Left forelimb (tissue), 1 donor: ENCODE measurements around the gene XIRP2.
"Not testable (repeated sequence)": the region's sequence is repeated elsewhere in the genome, so short reads cannot be mapped to it uniquely, and the experiment has no call there.

Experiments used
- DNase-seq: peaks from one replicate; pipeline ENCODE4 v3.0.0-alpha.2; 2018; ENCODE audit warnings: low spot score

XIRP2 gene

DNA sequence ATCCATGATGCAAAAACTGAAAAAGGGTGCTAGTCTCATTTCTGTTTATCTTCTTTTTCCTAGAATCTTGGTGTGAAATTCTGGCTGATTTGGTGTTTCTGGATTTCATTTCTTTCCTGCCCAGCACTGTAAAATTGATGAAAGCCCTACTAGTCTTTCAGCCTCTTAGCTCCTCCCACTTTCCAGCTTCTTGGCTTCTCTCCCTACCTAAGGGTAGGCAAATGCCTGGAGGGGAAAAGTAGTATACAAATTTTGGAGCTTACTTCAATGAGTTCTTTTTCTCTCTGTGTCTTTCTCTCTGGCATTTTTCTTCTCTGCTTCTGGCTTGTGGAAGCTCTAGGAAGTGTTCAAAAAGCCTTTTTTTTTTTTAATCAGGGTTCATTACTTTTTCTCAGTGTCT lies 160.5 kb downstream of the XIRP2 start:
- no peak for DNase-seq

DNA sequence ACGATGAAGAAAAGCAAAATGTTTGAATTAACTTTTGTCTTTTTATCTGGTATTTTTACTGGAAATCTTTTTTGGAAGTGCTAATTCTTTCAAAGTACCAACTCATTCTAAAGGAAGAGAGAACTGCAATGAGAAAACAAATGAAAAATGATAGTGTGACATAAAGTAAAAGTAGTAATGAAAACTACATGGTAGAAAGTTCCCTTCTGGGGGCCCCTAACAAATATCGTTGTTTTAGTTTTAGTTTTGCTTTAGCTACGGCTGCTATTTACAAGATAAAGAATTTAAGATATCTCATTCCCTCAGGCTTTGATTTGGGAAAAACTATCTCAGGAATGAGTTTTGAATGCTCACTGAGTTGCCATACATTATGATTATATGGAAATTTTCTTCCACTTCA lies 161.4 kb downstream of the XIRP2 start:
- DNase-seq = no peak

DNA sequence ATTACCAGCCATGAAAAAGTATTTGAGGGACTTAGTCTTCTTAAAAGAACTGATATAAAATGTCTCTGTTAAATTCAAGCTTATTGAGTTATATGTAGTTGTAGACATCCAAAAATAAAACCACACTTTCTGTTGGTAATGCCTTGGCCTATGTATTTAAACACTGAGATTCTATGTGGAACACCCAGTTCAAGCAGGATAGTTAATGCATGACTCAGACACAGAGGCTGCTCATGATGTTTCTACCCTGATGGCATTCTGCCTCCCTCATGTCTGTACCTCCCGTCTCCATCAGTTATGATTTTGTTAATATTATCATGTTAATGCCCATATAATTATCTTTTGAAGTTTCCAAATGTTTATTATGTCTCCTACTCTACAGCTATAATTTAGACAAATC lies 164.5 kb downstream of the XIRP2 start:
- no peak for DNase-seq

DNA sequence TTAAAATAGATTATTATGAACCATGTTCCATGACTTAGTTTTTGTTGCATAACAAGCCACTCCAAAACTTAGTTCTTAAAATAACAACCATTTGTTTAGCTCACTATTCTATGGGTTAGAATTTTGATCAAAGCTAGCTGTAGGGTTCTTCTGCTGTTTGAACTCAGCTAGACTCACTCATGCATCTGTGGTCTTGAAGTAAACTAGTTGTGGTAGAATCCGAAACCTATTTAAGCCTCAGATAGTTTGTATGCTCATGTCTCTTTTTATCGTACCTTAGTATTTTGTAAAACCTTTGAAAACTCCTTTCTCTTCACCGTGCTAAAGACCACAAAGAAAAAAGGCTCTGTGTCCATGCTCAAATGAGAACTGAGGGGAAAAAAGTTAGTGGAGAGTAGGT lies 166.6 kb downstream of the XIRP2 start:
- DNase-seq = no peak

DNA sequence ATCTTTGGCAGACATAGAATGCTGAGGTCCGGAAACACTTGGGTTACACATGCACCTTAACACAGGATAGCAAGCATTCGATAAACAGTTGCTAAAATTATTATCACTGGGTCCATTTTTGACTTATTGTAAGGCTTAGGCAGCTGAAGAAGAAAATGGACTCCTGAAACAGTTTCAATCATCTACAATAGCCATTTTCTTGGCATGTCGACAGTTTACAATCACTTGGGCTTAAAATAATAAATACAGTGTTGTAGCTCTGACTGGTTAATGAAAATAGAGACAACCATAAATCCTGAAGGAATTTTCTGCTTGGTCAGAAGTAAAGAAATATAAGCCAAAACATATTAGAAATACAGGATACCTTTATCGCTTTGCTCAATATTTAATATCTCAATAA lies 169.2 kb downstream of the XIRP2 start:
- DNase-seq = no peak

DNA sequence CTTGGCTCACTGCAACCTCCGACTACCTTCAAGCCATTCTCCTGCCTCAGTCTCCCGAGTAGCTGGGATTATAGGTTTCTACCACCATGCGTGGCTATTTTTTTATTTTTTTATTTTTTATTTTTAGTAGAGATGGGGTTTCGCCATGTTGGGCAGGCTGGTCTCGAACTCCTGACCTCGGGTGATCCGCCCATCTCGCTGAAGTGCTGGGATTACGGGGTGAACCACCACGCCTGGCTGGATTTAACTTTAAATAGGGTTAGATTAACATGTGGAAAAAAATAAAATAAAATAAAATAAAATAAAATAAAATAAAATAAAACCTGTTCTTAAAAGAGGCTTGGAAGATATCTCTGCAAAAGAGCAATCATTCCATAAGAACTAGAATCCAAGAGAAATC lies 170.9 kb downstream of the XIRP2 start:
- DNase-seq = no peak

DNA sequence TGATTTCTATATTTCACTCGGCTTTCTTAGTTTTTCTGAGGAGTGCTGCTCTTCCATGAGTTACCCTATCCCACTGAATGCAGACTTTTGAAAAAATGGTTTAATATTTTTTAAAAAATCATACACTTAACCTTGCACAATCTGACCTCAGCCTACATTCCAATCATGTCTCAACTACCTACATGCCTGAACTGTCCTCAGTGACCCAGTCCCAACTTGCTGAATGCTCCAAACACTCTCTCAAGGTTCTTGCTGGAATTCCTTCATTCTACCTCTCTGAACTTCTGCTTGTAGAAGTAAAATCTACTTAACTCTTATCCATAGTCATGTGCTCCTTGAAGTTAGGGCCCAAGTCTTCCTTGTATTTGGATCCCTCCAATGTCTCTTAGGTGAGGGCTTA lies 181.6 kb downstream of the XIRP2 start:
- no peak for DNase-seq

DNA sequence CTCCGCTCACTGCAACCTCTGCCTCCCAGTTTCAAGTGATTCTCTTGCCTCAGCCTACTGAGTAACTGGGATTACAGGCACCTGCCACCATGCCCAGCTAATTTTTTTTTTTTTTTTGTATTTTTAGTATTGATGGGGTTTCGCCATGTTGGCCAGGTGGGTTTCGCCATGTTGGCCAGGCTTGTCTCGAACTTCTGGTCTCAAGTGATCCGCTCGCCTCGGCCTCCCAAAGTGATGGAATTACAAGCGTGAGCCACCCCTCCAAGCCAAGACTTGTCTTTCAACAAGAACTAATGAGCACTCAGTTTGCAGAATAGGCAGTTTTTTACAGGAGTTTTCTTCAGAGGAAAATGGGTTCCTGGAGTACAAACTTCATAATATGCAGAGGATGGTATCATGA lies 187.4 kb downstream of the XIRP2 start:
- not testable (repeated sequence) for DNase-seq

DNA sequence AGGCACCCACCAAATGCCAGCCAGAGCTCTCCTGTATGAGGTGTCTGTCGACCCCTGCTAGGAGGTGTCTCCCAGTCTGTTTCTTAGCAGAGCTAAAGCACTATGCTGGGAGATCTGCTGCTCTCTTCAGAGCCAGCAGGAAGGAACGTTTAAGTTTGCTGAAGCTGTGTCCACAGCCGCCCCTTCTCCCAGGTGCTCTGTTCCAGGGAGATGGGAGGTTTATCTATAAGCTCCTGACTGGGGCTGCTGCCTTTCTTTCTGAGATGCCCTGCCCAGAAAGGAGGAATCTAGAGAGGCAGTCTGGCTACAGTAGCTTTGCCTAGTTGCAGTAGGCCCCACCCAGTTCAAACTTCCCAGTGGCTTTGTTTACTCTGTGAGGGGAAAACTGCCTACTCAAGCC lies 210.7 kb downstream of the XIRP2 start:
- not testable (repeated sequence) for DNase-seq

DNA sequence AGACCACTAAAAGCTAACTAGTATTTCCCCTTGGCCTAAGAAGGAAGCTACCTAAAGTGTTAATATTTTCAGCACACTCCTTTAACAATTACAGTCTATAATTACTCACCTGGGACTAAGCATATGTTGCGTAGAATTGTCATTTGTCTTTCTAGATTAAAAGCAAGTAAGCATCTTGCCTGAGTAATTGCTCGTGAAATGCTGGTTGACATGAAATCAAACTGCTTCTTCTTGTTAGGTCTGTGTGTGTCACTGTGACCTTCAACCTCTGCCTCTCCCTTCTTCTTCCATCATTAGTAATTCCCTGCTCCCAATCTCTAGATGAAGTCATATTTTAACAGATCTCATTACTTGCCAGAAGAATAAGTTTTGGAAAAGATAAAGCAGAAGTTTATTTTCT lies 212.2 kb downstream of the XIRP2 start:
- no peak for DNase-seq

DNA sequence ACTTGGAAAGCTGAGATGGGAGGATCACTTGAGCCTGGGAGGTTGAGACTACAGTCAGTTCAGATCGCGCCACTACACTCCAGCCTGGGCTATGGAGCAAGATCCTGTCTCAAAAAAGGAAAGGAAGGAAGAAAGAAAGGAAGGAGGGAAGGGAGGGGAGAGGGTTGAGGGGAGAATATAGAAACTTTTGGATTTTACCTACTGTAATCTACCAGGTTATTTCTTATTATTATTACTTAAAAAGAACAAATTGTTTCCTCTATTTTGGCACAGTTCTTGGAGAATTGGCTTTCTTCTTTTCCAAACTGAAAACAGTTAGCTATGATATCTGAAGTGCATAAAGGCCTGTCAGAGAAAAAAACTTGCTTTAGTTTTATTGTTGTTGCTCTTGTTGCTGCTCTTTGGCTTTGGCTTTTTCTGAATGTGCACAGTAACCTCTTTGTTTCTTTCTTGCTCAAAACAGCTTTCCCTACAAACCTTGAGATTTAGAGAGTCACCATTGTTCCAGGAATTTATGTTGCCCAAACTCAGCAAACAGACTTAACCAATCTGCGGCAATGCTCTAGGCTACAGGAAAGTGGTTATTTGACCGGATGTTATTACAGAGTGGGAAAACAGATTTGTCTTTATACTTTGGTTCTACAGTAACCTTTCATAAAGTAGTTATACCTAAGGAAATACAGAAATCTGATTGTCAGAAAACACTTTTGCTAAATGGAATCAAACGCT lies 214.9 kb downstream of the XIRP2 start:
- DNase-seq = no peak

DNA sequence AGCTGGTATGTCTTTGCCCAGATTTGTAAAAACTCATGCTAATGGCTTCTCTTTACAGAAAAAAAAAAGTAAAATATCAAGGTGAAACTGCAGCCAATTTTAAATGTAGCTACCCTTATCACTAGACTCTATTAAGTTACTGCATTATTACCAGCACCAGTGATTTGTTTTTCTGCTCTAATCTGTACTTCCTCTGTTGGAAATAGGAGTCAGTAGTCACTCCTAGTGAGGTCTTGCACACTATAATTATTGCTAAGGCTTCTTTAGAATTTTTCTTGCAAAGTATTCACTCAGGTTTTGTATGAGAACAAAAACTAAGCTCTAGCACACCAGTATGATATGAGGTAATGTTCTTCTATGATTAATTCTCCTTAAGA lies 215.5 kb downstream of the XIRP2 start:
- no peak for DNase-seq

DNA sequence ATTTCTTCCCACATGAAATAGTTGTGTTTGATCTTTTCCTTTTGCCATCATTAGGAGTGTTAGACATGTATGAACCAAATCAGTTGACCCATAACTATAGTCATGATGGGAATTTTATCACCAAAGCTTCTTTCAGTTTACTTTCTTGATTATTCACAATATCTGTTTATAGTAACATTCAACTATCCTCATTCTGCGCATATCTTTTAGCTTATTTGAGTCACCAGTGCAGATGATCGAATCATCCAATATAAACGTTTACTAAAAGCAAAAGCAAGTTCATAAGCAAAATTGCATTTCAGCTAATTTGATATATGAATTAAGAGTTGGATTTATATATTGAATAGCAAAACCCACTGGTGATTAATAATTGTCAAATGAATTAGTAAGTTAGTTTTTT lies 216.4 kb downstream of the XIRP2 start:
- no peak for DNase-seq

DNA sequence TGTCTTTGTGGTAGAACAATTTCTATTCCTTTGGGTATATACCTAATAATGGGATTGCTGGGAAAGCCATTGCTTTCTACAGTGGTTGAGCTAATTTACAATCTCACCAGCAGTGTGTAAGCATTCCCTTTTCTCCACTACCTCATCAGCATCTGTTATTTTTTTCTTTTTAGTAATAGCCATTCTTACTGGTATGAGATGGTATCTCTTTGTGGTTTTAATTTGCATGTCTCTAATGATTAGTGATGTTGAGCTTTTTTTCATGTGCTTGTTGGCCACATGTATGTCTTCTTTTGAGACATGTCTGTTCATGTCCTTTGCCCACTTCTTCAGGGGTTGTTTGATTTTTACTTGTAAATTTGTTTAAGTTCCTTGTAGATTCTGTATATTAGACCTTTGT lies 221.4 kb downstream of the XIRP2 start:
- DNase-seq = not testable (repeated sequence)

DNA sequence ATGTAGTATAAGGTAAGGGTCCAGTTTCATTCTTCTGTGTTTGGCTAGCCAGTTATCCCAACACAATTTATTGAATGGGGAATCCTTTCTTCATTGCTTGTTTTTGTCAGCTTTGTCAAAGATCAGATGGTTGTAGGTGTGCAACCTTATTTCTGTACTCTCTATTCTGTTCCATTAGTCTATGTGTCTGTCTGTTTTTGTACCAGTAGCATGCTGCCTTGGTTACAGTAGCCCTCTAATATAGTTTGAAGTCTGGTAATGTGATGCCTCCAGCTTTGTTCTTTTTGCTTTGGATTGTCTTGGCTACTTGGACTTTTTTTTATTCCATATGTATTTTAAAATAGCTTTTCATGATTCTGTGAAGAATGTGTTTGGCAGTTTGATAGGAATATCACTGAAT lies 222.1 kb downstream of the XIRP2 start:
- DNase-seq = no peak

DNA sequence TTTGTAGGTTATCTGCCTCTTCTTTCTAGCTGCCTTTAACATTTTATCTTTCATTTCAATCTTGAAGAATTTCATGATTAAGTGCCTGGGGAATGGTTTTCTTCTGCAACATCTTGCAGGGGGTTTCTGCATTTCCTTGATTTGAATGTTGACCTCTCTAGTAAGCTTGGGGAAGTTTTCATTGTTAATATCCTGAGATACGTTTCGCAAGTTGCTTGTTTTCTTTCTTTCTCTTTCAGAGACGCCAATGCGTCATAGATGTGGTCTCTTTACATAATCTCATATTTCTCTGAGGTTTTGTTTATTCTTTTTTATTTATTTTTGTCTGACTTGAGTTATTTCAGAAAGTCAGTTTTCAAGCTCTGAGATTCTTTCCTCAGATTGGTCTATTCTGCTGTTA lies 225.7 kb downstream of the XIRP2 start:
- DNase-seq = no peak

DNA sequence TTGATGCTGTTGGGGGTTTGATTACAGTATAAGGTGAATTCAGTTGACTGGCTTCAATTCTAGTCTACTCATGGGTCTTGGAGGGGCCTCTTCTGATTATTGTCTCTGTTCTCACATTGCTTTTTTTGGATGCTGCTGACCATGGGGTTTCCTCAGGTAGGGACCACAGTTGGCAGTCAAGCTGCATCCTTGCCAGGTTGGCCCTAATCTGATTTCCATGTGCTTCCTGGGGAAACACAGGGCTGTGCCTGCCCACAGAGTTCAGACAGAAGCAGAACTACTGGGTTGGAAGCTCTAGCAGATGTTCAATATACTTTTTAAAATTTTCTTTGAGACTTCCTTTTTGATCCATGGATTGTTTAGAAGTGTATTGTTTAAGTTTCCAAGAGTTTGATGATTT lies 227.3 kb downstream of the XIRP2 start:
- no peak for DNase-seq

DNA sequence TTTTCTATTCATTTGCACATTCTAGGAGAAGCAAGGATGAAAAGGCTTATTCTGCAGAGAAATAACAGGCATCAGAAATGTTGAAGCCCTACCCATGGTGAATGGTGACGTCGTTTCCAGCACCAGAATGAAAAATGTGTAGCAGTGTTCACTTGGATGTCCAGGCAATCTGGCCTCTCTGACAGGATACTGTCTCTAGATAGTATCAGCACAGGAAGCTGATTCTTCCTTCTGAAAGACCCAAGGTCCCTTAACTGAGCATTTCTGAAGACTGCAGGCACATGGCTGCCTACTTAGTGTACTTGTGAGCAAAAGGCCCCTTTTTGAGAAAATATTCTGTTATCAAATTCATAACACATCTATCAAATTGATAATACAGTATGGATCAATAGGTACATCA lies 234.1 kb downstream of the XIRP2 start:
- DNase-seq = no peak

DNA sequence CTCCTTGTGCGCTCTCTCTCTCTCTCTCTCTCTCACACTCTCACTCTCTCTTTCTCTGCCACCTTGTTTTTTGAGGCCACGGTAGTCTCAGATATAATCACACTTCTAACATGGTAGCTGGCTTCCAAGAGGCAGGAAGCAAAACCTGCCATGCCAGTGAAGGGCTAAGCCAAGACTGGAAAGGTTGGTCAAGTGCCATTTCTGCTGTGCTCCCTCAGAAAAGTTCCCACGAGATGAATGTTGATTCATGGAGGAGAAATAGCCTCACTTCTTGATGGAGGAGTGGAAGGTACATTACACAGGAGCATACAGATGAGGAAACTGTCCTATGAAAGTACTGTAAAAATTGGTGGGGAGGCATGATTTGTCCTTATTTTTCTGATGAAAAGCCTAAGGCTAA lies 237.9 kb downstream of the XIRP2 start:
- no peak for DNase-seq

DNA sequence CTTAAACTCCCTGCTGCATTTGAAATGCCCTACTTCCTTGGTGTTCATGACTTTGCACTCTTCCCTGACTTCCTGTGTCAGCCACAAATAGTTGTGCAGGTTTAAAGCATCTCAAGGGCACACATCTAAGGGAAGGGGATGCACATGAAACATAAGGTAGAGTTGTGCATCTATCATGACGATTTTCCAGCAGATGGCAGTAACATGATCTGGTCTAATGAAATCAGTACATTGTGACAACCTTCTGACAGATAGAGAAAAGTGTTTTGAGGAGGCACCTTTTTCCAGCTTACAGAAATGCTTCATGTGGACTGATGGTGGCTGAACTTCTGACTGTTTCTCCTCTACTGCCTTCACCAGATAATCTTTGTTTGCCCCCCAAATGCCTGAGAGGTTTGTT lies 238.9 kb downstream of the XIRP2 start:
- DNase-seq = no peak

DNA sequence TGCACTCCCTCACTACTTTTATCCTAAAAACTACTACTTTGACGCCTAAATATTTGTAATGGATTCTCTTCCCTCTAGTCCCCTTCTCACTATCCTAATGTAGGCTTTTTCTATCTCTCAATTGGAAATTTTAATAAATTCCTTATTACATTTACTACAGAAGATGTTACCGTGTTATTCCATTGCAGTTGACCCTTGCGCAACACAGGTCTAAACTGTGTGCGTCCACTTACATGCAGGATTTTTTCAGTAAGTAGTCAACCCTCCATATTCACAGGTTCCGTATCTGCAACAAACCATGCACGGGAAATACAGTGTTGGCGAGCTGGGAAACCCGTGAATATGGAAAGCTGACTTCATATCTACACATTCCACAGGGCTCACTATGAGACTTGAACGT lies 239.8 kb downstream of the XIRP2 start:
- DNase-seq = no peak

DNA sequence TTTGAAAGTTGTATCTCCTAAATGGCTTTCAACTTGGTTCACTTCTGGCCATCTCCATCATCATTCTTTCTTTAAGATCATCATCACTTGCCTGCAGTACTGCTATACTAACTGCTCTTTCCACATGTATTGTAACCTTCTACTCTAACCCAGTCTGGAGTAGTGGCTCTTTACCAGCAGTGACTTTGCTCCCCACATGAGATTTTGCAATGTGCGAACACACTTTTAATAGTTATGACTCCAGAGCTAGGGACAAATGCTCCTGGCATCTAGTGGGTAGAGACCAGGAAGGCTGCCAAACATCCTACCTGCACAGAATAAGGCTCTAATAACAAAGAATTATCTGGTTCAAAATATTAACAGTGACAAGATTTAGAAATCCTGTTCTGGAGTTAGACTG lies 243.8 kb downstream of the XIRP2 start:
- no peak for DNase-seq

DNA sequence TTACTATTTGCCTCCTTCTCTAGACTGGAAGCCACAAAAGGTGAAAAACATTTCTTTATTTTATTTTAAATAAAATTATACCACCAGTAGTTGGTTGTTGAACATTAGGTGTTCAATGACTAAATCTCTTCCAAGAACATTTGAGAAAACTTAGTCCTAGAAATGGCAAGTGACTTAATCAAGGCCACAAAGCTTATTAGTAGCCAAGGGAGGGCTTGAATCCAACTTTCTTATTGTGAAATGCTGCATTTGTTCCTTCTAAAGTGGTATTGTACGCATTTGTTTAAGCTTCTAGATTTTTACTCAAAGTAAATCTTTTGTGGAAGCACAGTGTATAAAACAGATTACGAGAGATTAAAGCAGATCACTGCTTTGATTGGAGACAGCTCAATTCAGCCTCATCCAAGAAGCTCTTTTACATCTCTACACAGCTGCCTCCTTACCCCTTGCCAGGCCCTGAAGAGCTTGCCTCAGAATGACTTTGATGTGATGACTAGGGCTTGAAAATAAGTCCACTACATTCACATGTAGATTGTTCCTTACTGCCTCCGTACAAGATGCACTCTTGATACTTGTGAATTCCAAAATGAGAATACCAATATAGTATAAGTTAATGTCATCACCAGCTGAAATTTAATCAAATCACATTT lies 244.8 kb downstream of the XIRP2 start:
- DNase-seq = no peak

DNA sequence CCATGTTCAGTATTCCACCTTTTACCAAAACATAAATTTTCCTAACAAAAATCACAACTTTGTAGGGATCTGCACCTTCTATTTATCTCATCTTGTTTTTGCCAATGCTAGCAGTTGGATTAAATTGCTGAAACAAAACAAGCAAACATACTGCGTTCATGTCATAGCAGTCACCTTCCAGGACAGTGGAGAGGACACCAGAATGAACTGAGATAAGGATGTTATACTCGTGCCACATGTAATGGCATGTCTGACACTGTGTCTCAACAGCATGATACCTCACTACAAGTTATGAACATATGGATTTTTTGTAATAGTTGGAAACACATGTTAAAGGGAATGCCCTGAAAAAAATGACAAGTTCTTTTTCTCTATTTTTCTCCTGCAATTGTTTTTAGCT lies 245.3 kb downstream of the XIRP2 start:
- DNase-seq = no peak
